Stomach (tissue), 4 donors: ENCODE measurements around the gene DLGAP1.

Source experiments
- CTCF ChIP-seq, 7 experiments: fragments of 450-650 bp in 4 of 7; fragments of 200-600 bp in 3 of 7; sonication (generic) in 3 of 7; IDR thresholded peaks; one replicate each; pipeline ENCODE4 v1.5.1; 2016 to 2019; ENCODE audit warnings: antibody characterized with exemption in 7 of 7, control low read depth in 2 of 7, mild to moderate bottlenecking in 1 of 7
- EP300 ChIP-seq: sonication (generic); formaldehyde crosslinking; IDR thresholded peaks from one replicate; pipeline ENCODE4 v1.6.1; 2017; ENCODE audit warnings: antibody characterized with exemption
- POLR2A ChIP-seq, 4 donors: fragments of 450-650 bp; IDR thresholded peaks; one replicate each; pipeline ENCODE4 v1.6.1; 2016; ENCODE audit warnings: antibody characterized with exemption in 4 of 4, control low read depth in 2 of 4, mild to moderate bottlenecking in 1 of 4, moderate library complexity in 1 of 4
- POLR2AphosphoS5 ChIP-seq, 3 donors: sonication (generic); formaldehyde crosslinking; IDR thresholded peaks; one replicate each; pipeline ENCODE4 v1.6.1; 2016; ENCODE audit warnings: antibody characterized with exemption in 3 of 3

DNA sequence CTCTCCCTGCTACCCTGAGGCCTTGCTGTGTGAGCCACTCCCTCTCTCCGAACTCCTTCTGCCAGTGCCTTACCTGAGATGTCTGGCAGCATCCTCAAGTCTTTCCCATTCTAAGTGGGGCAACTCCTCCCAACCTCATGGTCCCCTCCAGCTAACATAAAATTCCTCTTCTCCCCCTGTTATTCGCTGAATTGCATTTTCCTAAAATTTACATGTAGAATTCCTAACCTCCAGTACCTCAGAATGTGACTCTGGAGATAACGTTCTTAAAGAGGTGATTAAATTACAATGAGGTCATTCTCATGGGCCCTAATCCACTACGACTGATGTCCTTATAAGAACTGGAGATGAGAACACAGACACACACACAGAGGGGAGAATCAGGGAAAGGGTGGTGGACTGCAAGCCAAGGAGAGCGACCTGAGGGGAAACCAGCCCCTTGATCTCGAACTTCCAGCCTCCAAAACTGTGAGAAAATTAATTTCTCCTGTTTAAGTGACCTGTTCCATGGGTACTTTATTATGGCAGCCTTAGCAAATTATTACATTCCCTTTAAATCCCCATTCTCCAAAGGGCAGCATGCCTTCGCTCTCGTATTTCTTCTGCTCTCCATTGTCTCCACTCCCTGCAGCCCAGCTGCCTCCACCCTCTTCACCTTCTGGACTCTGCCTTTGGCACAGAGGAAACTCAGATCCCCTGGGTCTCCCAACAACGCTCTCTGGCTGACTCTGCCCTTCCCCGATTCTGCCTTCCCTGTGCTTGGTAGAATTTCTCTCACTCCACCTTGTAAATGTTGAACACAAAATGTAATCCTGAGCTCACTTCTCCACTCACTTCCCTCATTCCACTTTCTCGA is 934.6 kb downstream of the DLGAP1 start:
- TF ChIP-seq CTCF (IDR thresholded peaks at IDR 0.05): no peak
- TF ChIP-seq EP300: no peak
- no peak for TF ChIP-seq POLR2A (IDR thresholded peaks at IDR 0.05)
- TF ChIP-seq POLR2AphosphoS5 (IDR thresholded peaks at IDR 0.05): no peak
